GM19351 (cell line): ENCODE data around the gene EP300.
"Not testable (repeated sequence)": the region's sequence is repeated elsewhere in the genome, so short reads cannot be mapped to it uniquely, and the experiment has no call there.

Experiments used
- ATAC-seq: cut with Tn5 transposase; IDR thresholded peaks from one replicate; pipeline ENCODE4 v1.9.1; 2021; ENCODE audit warnings: mild to moderate bottlenecking, moderate library complexity; ENCODE audit not compliant: unreplicated experiment

Gene EP300

DNA sequence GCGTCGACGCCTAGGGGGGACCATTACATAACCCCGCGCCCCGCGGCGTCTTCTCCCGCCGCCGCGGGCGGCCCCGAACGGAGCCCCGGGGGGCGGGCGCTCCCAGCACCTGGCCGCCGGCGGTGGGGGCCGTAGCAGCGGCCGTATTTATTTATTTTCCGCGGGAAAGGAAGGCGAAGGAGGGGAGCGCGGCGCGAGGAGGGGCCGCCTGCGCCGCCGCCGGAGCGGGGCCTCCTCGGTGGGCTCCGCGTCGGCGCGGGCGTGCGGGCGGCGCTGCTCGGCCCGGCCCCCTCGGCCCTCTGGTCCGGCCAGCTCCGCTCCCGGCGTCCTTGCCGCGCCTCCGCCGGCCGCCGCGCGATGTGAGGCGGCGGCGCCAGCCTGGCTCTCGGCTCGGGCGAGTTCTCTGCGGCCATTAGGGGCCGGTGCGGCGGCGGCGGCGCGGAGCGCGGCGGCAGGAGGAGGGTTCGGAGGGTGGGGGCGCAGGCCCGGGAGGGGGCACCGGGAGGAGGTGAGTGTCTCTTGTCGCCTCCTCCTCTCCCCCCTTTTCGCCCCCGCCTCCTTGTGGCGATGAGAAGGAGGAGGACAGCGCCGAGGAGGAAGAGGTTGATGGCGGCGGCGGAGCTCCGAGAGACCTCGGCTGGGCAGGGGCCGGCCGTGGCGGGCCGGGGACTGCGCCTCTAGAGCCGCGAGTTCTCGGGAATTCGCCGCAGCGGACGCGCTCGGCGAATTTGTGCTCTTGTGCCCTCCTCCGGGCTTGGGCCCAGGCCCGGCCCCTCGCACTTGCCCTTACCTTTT, at the start of gene EP300:
EP300 (plus strand) TSS at position 570 of the 795 bp plus-strand sequence. CDS start 413 bp downstream, outside the sequence.
- ATAC-seq = peak; percentile 35

DNA sequence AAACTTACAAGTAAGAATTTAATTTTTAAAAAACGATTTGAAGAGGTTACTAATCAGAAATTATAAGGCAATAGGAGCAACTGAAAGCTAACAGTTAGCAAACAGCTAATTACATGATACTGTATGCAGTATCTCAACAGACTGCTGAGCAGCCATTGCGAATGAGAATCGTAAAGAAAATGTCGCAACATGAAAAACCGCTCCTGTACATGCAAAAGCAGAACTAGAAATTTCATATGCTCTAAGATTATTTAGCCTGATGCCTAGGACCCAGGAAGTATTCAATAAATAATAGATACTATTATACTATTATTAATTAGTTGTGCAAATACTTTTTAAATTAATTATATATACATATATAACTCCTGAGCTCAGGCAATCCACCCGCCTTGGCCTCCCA, 48.7 kb upstream of the EP300 start:
- ATAC-seq = no peak

DNA sequence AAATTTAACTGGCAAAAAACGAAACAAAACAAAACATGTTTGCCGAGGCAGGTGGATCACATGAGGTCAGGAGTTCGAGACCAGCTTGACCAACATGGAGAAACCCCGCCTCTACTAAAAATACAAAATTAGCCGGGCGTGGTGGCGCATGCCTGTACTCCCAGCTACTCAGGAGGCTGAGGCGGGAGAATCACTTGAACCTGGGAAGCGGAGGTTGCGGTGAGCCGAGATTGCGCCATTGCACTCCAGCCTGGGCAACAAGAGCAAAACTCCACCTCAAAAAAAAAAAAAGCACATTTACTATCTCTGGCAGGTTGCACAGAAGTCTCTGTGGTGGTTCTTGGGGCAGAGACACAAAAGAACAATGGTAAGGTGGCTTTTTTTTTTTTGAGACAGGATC, 46.8 kb upstream of the EP300 start:
- not testable (repeated sequence) for ATAC-seq

DNA sequence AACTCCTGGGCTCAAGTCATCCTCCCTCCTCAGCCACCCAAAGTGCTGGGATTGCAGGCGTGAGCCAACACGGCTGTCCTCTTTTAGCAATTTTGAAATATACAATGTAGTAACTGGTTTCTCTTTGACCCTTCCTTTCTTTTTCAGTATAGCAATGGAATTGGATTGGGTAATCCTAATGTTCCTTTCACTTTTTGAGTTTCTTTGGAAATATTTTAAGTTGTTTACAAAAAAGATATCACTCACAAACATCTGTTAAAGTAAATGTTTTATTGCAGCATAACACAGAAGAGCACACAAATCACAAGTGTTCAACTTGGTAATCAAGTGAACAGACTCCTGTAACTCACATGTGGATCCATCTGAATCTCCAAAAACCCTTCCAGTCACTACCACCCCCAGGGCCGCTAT, 44.6 kb upstream of the EP300 start:
- no peak for ATAC-seq

DNA sequence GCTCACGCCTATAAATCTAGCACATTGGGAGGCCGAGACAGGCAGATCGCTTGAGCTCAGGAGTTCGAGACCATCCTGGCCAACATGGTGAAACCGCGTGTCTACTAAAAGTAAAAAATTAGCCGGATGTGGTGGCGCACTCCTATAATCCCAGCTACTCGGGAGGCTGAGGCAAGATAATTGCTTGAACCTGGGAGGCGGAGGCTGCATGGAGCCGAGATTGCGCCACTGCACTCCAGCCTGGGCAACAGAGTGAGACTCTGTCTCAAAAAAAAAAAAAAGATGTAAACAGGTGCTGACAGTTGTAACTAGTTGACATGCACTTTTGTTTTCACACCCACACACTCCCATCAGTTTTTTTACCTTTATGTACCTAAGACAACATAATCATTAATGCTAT, 44.0 kb upstream of the EP300 start:
- ATAC-seq = not testable (repeated sequence)

DNA sequence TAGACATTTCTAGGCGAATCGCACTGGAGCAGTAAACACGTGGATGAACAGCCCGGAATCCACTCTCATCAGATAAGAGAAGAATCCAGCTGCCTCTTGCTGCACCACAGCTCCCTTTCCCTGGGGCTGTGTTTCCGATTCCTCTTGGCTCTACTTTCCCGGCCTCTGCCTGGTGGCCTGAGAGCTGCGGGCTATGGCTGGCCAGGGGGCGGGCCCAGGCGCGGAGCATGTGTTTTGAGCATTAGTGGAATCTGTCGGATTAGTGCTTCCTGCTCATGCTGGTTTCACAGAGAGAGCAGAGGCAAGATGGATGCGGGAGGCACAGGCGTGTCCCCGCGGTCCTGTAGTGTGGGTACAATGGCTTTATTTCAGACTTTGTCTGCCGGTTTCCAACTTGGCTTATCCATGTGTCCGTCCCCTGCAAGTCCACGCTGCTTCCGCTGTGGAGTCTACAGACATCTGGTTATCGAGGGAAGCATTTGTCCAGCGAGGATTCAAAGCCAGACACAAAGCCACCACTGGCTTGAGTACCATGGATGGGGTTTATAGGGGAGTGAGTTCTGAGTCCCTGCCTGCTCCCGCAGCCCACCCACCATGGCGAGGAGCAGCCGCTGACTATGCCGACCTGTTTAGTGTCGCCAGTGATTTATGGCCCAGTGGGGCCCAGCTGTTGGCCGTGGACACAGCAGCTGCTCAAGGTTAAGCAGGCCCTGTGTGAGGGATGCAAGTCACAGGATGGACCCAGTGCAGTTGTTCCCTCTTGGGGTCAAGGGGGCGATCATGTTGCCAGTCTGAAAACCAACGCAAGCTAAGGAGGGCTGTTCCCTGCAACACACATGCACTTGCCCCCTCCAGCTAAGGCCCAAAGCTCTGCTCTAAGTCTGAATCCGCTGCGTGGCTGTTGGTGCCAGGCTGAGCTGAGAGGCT, 43.3 kb upstream of the EP300 start:
- no peak for ATAC-seq

DNA sequence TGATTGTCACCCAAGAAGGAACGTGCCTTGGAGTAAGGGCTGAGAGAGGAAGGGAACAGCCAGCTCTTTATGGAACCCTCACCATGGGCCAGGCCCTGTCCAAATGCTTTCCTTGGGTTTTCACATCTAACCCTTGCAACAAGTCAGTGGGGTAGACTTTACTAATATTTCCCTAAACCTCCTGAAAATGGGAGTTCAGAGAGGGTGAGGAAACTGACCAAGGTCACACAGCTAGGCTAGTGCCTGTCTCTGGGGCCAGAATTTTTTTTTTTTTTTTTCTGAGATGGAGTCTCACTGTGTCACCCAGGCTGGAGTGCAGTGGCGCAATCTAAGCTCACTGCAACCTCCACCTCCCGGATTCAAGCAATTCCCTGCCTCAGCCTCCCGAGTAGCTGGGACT, 42.6 kb upstream of the EP300 start:
- ATAC-seq = not testable (repeated sequence)

DNA sequence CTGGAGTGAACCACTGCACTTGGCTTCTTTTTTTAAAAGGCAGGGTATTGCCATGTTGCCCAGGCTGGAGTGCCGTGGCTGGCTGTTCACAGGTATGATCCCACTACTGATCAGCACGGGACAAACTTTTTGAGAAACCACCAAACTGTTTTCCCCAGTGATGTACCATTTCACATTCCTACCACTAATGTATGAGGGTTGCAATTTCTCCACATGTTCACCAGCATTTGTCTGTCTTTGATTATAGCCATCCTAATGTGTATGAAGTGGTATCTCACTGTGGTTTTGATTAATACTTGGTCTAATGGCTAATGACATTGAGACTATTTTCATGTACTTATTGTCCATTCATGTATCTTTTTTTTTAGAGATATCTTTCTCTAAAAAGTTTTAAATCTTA, 41.5 kb upstream of the EP300 start:
- no peak for ATAC-seq

DNA sequence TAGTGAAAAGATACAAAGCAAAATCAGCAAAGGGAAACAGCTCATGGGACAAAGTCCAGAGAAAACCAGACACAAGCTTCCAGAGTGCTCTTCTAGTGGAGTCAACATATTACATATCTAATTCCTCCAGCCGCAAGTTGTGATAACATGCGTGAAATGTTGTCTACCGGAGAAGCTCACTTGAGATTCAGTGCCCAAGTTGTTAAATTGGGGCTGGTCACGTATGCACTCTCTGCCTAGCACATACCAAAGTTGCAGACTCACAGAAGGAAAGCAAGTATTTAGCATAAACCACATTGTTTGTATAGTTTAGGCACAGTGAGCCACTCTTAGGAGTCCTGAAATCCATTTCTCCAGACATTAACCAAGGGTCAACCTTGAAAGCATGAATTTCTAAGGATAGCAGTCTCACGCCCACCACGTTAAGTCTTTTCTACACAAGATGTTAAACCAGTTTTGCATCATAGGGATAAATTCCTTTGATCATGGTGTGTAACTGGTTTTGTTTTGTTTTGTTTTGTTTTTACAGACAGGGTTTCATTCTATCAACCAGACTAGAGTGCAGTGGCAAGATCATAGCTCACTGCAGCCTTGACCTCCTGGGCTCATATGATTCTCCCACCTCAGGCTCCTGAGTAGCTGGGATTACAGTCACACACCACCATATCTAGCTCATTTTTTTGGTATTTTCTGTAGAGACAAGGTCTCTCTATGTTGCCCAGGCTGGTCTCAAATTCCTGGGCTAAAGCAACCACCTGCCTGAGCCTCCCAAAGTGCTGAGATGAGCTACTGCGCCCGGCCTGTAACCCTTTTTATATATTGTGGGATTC, 39.5 kb upstream of the EP300 start:
- no peak for ATAC-seq

DNA sequence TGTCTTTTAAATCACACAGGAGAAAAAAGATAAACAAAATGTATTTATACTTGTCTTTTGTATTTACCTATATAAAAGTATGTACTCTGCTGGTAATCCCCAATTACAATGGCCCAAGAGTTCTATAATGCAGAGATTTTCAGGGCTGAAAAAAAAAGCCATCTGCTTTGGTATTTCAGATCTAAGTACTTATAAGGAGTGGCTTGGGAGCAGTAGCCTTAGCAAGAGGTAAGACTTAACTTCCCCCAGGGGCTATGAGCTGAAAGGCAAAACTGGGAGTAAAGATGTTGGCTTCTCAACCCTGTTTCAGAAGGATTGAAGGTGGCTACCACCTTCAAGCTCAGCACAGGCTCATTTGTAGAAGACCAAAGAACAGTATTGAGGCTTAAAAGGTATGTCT, 35.3 kb upstream of the EP300 start:
- ATAC-seq = no peak

DNA sequence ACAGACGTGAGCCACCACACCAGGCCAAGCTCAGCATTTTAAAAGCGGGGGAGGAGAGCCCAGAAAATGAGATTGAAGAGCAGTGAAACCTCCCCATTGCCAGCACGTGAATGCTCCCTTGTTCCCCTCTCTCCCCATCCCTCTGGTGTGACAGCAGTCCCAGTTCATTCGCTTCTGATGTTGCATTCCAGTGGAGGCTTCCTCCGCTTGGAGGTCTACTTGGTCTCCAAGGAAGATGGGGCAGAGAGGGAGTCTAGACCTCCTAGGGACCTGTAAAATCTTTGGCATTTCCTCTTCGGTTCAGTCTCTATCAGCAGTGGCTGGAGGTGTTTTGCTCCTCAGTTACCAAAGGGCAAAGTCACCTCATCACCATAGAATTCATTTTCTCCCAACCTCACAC, 30.2 kb upstream of the EP300 start:
- ATAC-seq = no peak

DNA sequence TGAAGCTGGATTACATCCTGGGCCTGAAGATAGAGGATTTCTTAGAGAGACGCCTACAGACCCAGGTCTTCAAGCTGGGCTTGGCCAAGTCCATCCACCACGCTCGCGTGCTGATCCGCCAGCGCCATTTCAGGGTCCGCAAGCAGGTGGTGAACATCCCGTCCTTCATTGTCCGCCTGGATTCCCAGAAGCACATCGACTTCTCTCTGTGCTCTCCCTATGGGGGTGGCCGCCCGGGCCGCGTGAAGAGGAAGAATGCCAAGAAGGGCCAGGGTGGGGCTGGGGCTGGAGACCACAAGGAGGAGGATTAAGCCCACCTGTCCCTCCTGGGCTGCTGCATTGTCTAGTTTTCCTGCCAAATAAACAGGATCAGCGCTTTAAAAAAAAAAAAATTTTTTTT, 28.1 kb upstream of the EP300 start:
- ATAC-seq = not testable (repeated sequence)

DNA sequence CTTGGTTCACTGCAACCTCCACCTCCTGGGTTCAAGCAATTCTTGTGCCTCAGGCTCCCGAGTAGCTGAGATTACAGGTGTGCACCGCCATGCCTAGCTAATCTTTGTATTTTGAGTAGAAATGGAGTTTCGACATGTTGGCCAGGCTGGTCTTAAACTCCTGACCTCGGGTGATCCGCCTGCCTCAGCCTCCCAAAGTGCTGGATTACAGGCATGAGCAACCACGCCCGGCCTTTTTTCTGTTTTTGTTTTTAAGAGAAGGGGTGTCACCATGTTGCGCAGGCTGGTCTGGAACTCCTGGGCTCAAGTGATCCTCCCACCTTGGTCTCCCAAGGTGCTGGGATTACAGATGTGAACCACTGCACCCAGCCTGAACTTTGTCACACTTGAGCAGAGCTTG, 26.1 kb upstream of the EP300 start:
- ATAC-seq = not testable (repeated sequence)

DNA sequence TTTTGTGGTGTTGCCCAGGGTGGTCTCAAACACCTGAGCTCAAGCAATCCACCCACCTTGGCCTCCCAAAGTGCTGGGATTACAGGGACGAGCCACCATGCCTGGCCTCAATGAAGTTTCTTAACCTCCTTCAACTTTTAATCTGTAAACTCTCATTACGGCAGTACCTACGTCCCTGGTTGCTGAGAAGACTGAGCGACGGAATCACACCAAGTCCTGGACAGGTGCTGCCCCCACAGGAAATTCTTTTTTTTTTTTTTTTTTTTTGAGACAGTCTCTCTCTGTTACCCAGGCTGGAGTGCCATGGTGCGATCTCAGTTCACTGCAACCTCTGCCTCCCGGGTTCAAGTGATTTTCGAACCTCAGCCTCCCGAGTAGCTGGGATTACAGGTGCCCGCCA, 24.4 kb upstream of the EP300 start:
- not testable (repeated sequence) for ATAC-seq

DNA sequence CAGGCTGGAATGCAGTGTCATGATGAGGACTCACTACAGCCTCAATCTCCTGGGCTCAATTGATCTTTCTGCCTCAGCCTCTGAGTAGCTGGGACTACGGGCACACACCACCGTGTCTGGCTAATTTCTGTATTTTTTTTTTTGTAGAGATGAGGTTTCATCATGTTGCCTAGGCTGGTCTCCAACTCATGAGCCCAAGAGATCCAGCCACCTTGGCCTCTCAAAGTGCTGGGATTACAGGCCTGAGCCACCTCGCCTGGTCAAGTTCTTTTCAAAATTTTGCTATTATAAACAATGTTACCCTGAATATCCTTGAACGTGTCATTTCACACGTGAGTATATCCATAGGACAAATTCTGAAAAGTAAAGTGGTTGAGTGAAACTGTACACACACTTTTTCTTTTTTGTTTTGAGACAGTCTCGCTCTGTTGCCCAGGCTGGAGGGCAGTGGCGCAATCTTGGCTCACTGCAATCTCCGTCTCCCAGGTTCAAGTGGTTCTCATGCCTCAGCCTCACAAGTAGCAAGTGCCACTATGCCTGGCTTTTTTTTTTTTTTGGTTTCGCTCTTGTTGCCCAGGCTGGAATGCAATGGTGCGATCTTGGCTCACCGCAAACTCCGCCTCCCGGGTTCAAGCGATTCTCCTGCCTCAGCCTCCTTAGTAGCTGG, 21.6 kb upstream of the EP300 start:
- no peak for ATAC-seq

DNA sequence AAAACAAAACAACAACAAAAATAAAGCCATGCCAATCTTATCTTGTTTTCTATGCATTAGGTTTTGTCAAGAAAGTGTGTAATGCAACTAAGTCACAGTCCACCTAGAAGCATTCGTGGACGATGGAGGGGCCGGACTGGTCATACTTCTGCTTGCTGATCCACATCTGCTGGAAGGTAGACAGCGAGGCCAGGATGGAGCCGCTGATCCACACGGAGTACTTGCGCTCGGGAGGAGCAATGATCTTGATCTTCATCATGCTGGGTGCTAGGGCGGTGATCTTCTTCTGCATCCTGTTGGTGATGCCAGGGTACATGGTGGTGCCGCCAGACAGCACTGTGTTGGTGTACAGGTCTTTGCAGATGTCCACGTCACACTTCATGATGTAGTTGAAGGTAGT, 18.3 kb upstream of the EP300 start:
- no peak for ATAC-seq

DNA sequence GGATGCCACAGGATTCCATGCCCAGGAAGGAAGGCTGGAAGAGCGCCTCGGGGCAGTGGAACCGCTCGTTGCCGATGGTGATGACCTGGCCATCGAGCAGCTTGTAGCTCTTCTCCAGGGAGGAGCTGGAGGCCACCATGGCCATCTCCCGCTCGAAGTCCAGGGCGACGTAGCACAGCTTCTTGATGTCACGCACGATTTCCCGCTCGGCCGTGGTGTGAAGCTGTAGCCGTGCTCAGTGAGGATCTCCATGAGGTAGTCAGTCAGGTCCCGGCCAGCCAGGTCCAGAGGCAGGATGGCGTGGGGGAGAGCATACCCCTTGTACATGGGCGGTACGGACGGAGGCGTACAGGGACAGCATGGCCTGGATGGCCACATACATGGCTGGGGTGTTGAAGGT, 17.9 kb upstream of the EP300 start:
- no peak for ATAC-seq

DNA sequence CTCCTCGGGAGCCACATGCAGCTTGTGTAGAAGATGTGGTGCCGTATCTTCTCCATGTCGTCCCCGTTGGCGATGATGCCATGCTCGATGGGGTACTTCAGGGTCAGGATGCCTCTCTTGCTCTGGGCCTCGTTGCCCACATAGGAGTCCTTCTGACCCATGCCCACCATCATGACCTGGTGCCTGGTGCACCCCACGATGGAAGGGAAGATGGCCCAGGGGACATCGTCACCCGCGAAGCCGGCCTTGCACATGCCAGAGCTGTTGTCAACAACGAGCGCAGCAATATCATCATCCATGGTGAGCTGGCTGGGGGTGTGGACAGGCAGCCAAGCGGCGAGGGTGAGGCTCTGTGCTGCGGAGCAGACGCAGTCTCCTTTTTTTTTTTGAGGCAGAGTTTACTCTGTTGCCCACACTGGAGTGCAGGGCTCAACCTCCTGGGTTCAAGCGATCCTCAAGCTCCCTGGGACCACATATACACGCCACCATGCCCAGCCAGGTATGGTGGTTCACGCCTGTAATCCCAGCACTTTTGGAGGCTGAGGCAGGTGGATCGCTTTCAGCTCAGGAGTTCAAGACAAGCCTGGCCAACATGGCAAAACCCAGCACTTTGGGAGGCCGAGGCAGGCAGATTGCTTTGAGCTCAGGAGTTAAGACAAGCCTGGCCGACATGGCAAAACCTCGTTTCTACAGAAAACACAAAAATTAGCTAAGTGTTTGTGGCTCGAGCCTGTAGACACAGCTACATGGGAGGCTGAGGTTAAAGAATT, 17.3 kb upstream of the EP300 start:
- ATAC-seq = no peak

DNA sequence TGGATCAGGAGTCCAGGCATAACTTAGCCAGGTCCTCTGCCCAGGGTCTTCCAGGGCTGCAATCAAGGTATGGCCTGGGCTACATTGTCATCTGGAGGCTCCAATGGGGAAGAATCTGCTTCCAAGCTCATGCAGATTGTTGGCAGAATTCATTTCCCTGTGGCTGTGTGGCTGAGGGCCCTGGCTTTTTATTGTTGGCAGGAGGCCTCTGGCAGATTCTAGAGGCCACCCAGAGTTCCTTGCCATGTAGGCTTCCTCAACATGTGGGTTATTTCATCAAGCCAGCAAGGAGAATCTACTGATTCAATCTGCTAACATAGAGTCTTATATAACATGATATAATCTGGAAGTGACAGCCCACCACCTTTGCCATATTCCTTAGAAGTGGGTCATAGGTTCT, 16.4 kb upstream of the EP300 start:
- ATAC-seq = no peak

DNA sequence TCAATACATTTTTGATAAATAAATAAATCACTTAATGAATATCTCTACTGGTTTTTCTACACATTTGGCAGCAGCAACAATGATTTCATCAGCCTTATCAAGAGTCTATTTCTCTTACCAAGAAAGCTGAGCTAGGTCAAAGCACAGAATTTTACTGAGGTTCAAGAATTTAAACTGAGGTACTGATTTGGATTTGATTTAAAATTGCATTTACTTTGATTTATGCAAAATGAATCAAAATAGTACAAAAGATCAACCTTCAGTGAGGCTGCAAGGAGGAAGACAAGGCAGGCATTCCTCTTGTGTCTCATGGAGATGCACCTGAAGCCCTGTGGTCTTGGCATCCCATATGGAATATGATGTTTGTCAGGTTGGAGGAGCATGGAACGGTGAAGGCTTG, 15.5 kb upstream of the EP300 start:
- ATAC-seq = no peak
